CD14-positive monocyte (primary cell): ENCODE measurements around the gene TCF4. TPM values are rescaled to one million over a fixed set of nuclear protein-coding genes. Genes with fewer than 3 reads are reported as not detected.
A peak's percentile ranks its signal among the peaks of the same experiment; 100 is the strongest.

Experiments used
- DNase-seq, 3 donors: peaks; one replicate each; pipeline ENCODE4 v3.0.0-alpha.2; 2011 to 2022
- H2AFZ ChIP-seq: 2 replicates; pipeline ENCODE4 v1.6.0; 2012; ENCODE audit warnings: mild to moderate bottlenecking, low read depth, low read length, inconsistent platforms; ENCODE audit not compliant: insufficient read depth, poor library complexity, severe bottlenecking
- H3K27ac ChIP-seq, 2 donors: 1 replicate in 1 of 2; 2 replicates in 1 of 2; pipeline ENCODE4 v1.5.1; 2012 to 2013; ENCODE audit warnings: low read length in 2 of 2, control low read depth in 1 of 2, inconsistent platforms in 1 of 2, low read depth in 1 of 2, mild to moderate bottlenecking in 1 of 2
- H3K27me3 ChIP-seq, 2 donors: one replicate each; pipeline versions ENCODE4 v1.6.0 to v1.6.1; 2011 to 2013; ENCODE audit warnings: low read length in 2 of 2; ENCODE audit not compliant: control insufficient read depth in 2 of 2, insufficient read depth in 2 of 2
- H3K36me3 ChIP-seq, 2 donors: replicated peaks in 1 of 2; 1 replicate in 1 of 2; 2 replicates in 1 of 2; pipeline versions ENCODE4 v1.5.1 to v1.6.1; 2012 to 2013; ENCODE audit warnings: low read length in 2 of 2, control low read depth in 1 of 2, inconsistent platforms in 1 of 2, mild to moderate bottlenecking in 1 of 2; ENCODE audit not compliant: insufficient read depth in 2 of 2, control insufficient read depth in 1 of 2
- H3K4me1 ChIP-seq, 2 donors: 1 replicate in 1 of 2; 2 replicates in 1 of 2; pipeline versions ENCODE4 v1.5.1 to v1.6.1; 2012 to 2013; ENCODE audit warnings: low read length in 2 of 2, control low read depth in 1 of 2, inconsistent platforms in 1 of 2, mild to moderate bottlenecking in 1 of 2, moderate library complexity in 1 of 2; ENCODE audit not compliant: insufficient read depth in 2 of 2, control insufficient read depth in 1 of 2
- H3K4me2 ChIP-seq: replicated peaks from 2 replicates; pipeline ENCODE3; 2012; ENCODE audit warnings: low read length, moderate library complexity, mild to moderate bottlenecking; ENCODE audit not compliant: poor library complexity, severe bottlenecking; ENCODE audit errors: extremely low read depth
- H3K4me3 ChIP-seq, 3 experiments: fragments of 200-600 bp in 1 of 3; sonication (generic) in 1 of 3; replicated peaks in 1 of 3; 1 replicate in 2 of 3; 2 replicates in 1 of 3; pipeline ENCODE4 v1.5.1; 2011 to 2013; ENCODE audit warnings: low read length in 3 of 3, mild to moderate bottlenecking in 3 of 3, control low read depth in 2 of 3, low read depth in 2 of 3, inconsistent platforms in 1 of 3, moderate library complexity in 1 of 3
- H3K79me2 ChIP-seq: 2 replicates; pipeline ENCODE4 v1.6.0; 2012; ENCODE audit warnings: mild to moderate bottlenecking, control low read depth, inconsistent platforms, low read length, moderate library complexity; ENCODE audit not compliant: insufficient read depth
- H3K9ac ChIP-seq: 2 replicates; pipeline ENCODE4 v1.6.0; 2017; ENCODE audit warnings: low read length, mild to moderate bottlenecking; ENCODE audit not compliant: insufficient read depth, poor library complexity, severe bottlenecking
- H3K9me3 ChIP-seq, 2 donors: replicated peaks in 1 of 2; 1 replicate in 1 of 2; 2 replicates in 1 of 2; pipeline versions ENCODE4 v1.5.1 to v1.6.1; 2012 to 2013; ENCODE audit warnings: low read length in 2 of 2, control low read depth in 1 of 2; ENCODE audit not compliant: control insufficient read depth in 1 of 2, insufficient read depth in 1 of 2
- H4K20me1 ChIP-seq: 2 replicates; pipeline ENCODE4 v1.6.0; 2012; ENCODE audit warnings: mild to moderate bottlenecking, low read length, control low read depth, moderate library complexity; ENCODE audit not compliant: insufficient read depth
- H3K27ac Mint-ChIP-seq, 7 donors: one replicate each; pipeline ENCODE4 v1.8.0; 2020; ENCODE audit warnings: mild to moderate bottlenecking in 7 of 7, mixed read lengths in 7 of 7, moderate library complexity in 6 of 7, inconsistent platforms in 2 of 7
- H3K27me3 Mint-ChIP-seq, 3 donors: one replicate each; pipeline ENCODE4 v1.8.0; 2021 to 2022; ENCODE audit warnings: low read depth in 3 of 3, mild to moderate bottlenecking in 3 of 3, mixed read lengths in 3 of 3, moderate library complexity in 3 of 3, inconsistent platforms in 1 of 3
- H3K36me3 Mint-ChIP-seq, 2 donors: one replicate each; pipeline ENCODE4 v1.8.0; 2020; ENCODE audit warnings: mixed read lengths in 2 of 2, inconsistent platforms in 1 of 2, mild to moderate bottlenecking in 1 of 2
- H3K4me1 Mint-ChIP-seq: one replicate; pipeline ENCODE4 v1.8.0; 2020; ENCODE audit warnings: mild to moderate bottlenecking, mixed read lengths
- H3K4me3 Mint-ChIP-seq, 2 donors: one replicate each; pipeline ENCODE4 v1.8.0; 2020; ENCODE audit warnings: mild to moderate bottlenecking in 2 of 2, mixed read lengths in 2 of 2, moderate library complexity in 1 of 2
- H3K9me3 Mint-ChIP-seq, 7 donors: one replicate each; pipeline ENCODE4 v1.8.0; 2020 to 2022; ENCODE audit warnings: mixed read lengths in 7 of 7, mild to moderate bottlenecking in 6 of 7, moderate library complexity in 6 of 7, inconsistent platforms in 2 of 7
- WGBS: methylation state at CpG from one replicate; pipeline ENCODE4 v1.1.5; 2013; ENCODE audit warnings: missing lambda C conversion rate; ENCODE audit not compliant: insufficient coverage; 5-methylcytosine and 5-hydroxymethylcytosine counted together
- intact Hi-C, 2 donors: fragments of 100-400 bp; cut with micrococcal nuclease; formaldehyde crosslinking; loops; one replicate each; pipeline versions ENCODE4 v1.15.0 to v1.15.1; 2023
- polyA plus RNA-seq, 3 donors: library from polyadenylated mRNA; depleted of rRNA in 1 of 3; unstranded in 2 of 3; stranded (reverse) in 1 of 3; fragments of 300-500 nt in 2 of 3; fragments of >200 nt in 1 of 3; fragmentation: Illumina TruSeq in 2 of 3; gene quantifications; 1 replicate in 2 of 3; 2 replicates in 1 of 3; pipeline ENCODE4 v1.2.3, GENCODE V29; 2012 to 2021
- TF ChIP-seq, protein P1 (sequence below): fragments of 200-600 bp; IDR thresholded peaks from one replicate; pipeline ENCODE4 v1.8.0; 2022; ENCODE audit warnings: antibody characterized with exemption, mild to moderate bottlenecking

TCF4 gene
- polyA plus RNA-seq, 3 donors, result 5.9 to 12.9 (median 10.7) TPM

DNA sequence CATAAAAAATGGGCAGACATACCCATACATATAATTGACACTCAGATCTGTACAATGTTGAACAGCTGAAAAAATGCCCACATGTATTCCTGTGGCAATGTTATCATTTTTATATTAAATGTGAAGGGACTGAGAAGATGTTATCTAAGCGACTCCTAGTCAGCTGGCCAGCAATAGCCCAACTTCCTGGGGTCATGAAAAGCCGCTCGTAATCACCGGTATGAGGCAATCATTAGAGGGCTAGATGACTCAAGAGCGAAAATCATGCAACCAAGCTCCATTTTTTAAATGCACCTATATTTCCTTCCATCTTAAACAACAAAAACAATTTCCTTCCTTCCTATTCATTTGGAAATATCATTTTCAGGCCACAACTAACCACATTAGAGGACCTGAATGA, 354.1 kb downstream of the TCF4 start:
- Mint-ChIP-seq H3K4me3 (no peak overlapping the region), H3K27ac (peak overlapping the region in 1 of 7 donors; percentile 15), H3K9me3 (no peaks in the 10 kb centered on the region), H3K27me3 (no peaks in the 10 kb centered on the region), H3K4me1 (peaks cover 18% of the 10 kb centered on the region), H3K36me3 (peaks cover 14 to 21% of the 10 kb centered on the region in 2 donors)
- no peaks in the 10 kb centered on the region for H4K20me1 ChIP-seq
- no peak overlapping the region for H3K9ac ChIP-seq
- H3K4me1 ChIP-seq, result peaks cover 10 to 22% of the 10 kb centered on the region in 2 donors
- DNase-seq, result peak; percentile 51 to 76 (median 58)
- no peak overlapping the region for H3K4me2 ChIP-seq
- no peaks in the 10 kb centered on the region for H3K9me3 ChIP-seq
- no peaks in the 10 kb centered on the region for H3K27me3 ChIP-seq
- peaks cover 0 to 22% of the 10 kb centered on the region in 2 donors for H3K36me3 ChIP-seq
- intact Hi-C loops, result loop anchor here in 1 of 2 donors (5.0 kb wide), 1 partner anchor 1338 kb away; no protein-coding TSS in a partner anchor
- WGBS, result 0% methylated on average over 1 of the region's 5 CpGs
- H3K79me2 ChIP-seq, result no peaks in the 10 kb centered on the region
- peak overlapping the region; percentile 52 for H2AFZ ChIP-seq
- no peak overlapping the region for H3K4me3 ChIP-seq
- TF ChIP-seq, protein P1, sequence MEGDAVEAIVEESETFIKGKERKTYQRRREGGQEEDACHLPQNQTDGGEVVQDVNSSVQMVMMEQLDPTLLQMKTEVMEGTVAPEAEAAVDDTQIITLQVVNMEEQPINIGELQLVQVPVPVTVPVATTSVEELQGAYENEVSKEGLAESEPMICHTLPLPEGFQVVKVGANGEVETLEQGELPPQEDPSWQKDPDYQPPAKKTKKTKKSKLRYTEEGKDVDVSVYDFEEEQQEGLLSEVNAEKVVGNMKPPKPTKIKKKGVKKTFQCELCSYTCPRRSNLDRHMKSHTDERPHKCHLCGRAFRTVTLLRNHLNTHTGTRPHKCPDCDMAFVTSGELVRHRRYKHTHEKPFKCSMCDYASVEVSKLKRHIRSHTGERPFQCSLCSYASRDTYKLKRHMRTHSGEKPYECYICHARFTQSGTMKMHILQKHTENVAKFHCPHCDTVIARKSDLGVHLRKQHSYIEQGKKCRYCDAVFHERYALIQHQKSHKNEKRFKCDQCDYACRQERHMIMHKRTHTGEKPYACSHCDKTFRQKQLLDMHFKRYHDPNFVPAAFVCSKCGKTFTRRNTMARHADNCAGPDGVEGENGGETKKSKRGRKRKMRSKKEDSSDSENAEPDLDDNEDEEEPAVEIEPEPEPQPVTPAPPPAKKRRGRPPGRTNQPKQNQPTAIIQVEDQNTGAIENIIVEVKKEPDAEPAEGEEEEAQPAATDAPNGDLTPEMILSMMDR, result no peak
- H3K27ac ChIP-seq, result no peak overlapping the region

DNA sequence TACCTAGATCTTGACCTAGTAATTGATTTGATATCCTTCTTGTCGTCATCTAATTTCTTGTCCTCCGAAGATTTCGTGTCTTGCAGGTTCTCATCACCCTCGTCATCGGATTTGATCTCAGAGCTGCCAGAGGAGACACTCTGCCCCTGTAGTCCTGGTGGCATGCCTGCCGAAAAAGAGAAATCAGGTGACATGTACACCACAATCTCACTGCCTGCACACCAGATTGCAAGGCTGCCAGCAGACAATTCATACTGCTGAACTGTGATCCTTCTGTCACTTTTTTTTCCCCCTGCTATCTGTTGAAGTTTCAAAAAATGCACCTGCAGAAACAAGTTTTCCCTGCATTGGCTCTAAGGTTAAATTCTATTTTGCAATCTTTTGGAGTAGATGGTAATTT, 355.5 kb downstream of the TCF4 start:
- H3K4me3 ChIP-seq, result no peak overlapping the region
- H3K9me3 Mint-ChIP-seq, result no peaks in the 10 kb centered on the region
- no peak overlapping the region for H3K27ac ChIP-seq
- H3K4me1 ChIP-seq, result peaks cover 10 to 22% of the 10 kb centered on the region in 2 donors
- H3K27ac Mint-ChIP-seq, result peak overlapping the region in 1 of 7 donors; percentile 60
- H4K20me1 ChIP-seq, result no peaks in the 10 kb centered on the region
- H3K9me3 ChIP-seq, result no peaks in the 10 kb centered on the region
- H3K79me2 ChIP-seq, result no peaks in the 10 kb centered on the region
- H3K9ac ChIP-seq, result no peak overlapping the region
- no peaks in the 10 kb centered on the region for H3K27me3 Mint-ChIP-seq
- peaks cover 0 to 30% of the 10 kb centered on the region in 2 donors for H3K36me3 ChIP-seq
- no peaks in the 10 kb centered on the region for H3K27me3 ChIP-seq
- no peak for DNase-seq
- H3K4me1 Mint-ChIP-seq, result peaks cover 18% of the 10 kb centered on the region
- intact Hi-C loops, result loop anchor here in 1 of 2 donors (5.0 kb wide), 1 partner anchor 1340 kb away; no protein-coding TSS in a partner anchor
- no peak overlapping the region for H2AFZ ChIP-seq
- WGBS, result 98% methylated on average over 6 of the region's 6 CpGs
- H3K4me2 ChIP-seq, result no peak overlapping the region
- H3K36me3 Mint-ChIP-seq, result peaks cover 26 to 32% of the 10 kb centered on the region in 2 donors
- no peak overlapping the region for H3K4me3 Mint-ChIP-seq
- TF ChIP-seq, protein P1, result no peak
